Endothelial cell (in vitro differentiated cells): ENCODE measurements around the gene DAPK1. TPM values are rescaled to one million over a fixed set of nuclear protein-coding genes. Genes with fewer than 3 reads are reported as not detected.

Experiments used
- DNase-seq: peaks from one replicate; pipeline ENCODE4 v3.0.0; 2021; ENCODE audit warnings: low spot score
- H3K27ac Mint-ChIP-seq: one replicate; pipeline ENCODE4 v1.8.0; 2021; ENCODE audit warnings: mixed read lengths, inconsistent platforms; ENCODE audit not compliant: unreplicated experiment
- H3K27me3 Mint-ChIP-seq: one replicate; pipeline ENCODE4 v1.8.0; 2021; ENCODE audit warnings: mild to moderate bottlenecking, moderate library complexity, mixed read lengths, inconsistent platforms; ENCODE audit not compliant: unreplicated experiment
- H3K36me3 Mint-ChIP-seq: one replicate; pipeline ENCODE4 v1.8.0; 2021; ENCODE audit warnings: mild to moderate bottlenecking, low read depth, mixed read lengths, inconsistent platforms; ENCODE audit not compliant: unreplicated experiment
- H3K4me1 Mint-ChIP-seq: one replicate; pipeline ENCODE4 v1.8.0; 2021; ENCODE audit warnings: mild to moderate bottlenecking, mixed read lengths, inconsistent platforms; ENCODE audit not compliant: unreplicated experiment
- H3K4me3 Mint-ChIP-seq: one replicate; pipeline ENCODE4 v1.8.0; 2021; ENCODE audit warnings: mild to moderate bottlenecking, mixed read lengths, inconsistent platforms; ENCODE audit not compliant: unreplicated experiment
- H3K9me3 Mint-ChIP-seq: one replicate; pipeline ENCODE4 v1.8.0; 2021; ENCODE audit warnings: mixed read lengths, inconsistent platforms; ENCODE audit not compliant: unreplicated experiment
- CTCF ChIP-seq: fragments of 200-600 bp; sonication (generic); IDR thresholded peaks from one replicate; pipeline ENCODE4 v1.5.0; 2021; ENCODE audit warnings: antibody characterized with exemption; ENCODE audit not compliant: unreplicated experiment
- total RNA-seq: library from RNA; stranded (reverse); fragmentation: NEBNext Ultra II Directional; extraction: Animal tissue kit (Norgen Biotek cat#: 25700); gene quantifications from one replicate; pipeline ENCODE4 v1.2.1, GENCODE V29; 2021; ENCODE audit not compliant: unreplicated experiment

DAPK1 gene
- total RNA-seq, 1 donor from 2014 or later: 36.8 TPM

GRCh38 chr9:87609002-87609401, 111.3 kb downstream of the DAPK1 start:
- Mint-ChIP-seq H3K4me3 (no peak overlapping the region), H3K4me1 (peaks cover 18% of the 10 kb centered on the region), H3K27ac (no peak overlapping the region), H3K27me3 (peaks cover 9% of the 10 kb centered on the region), H3K9me3 (no peaks in the 10 kb centered on the region), H3K36me3 (peaks cover 11% of the 10 kb centered on the region)
- DNase-seq: no peak
- no peak for TF ChIP-seq CTCF

DNA sequence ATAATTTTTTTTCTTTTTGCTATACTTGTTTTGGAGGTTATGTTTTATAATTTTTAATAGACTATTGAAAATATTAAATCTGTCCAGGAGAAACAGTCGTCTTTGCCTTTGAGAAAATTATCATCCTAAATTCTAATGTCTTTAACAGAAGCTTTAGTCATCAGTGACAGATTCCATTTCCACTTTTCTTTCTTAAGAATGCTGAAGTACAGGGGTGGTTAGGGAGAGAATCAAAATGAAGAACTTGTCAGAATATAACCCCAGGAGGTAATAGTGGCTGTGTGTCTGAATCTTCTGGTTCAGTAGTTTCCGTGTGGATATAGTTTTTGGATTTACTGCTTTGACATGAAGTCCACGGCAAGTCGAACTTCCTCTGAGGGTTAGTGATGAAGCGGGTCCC, 111.8 kb downstream of the DAPK1 start:
- no peak for TF ChIP-seq CTCF
- peaks cover 11% of the 10 kb centered on the region for H3K36me3 Mint-ChIP-seq
- no peaks in the 10 kb centered on the region for H3K9me3 Mint-ChIP-seq
- no peak overlapping the region for H3K4me3 Mint-ChIP-seq
- DNase-seq: no peak
- H3K27me3 Mint-ChIP-seq: peaks cover 7% of the 10 kb centered on the region
- H3K27ac Mint-ChIP-seq: no peak overlapping the region
- peaks cover 23% of the 10 kb centered on the region for H3K4me1 Mint-ChIP-seq

- TF ChIP-seq CTCF: no peak
- no peak for DNase-seq
- no peak overlapping the region for H3K27ac Mint-ChIP-seq
Observed at GRCh38 chr9:87610200-87611155, 112.8 kb downstream of the DAPK1 start.

GRCh38 chr9:87611776-87612175, 114.1 kb downstream of the DAPK1 start:
- no peak for TF ChIP-seq CTCF
- H3K9me3 Mint-ChIP-seq: no peaks in the 10 kb centered on the region
- no peak for DNase-seq
- no peak overlapping the region for H3K27ac Mint-ChIP-seq
- peaks cover 24% of the 10 kb centered on the region for H3K4me1 Mint-ChIP-seq
- H3K36me3 Mint-ChIP-seq: peaks cover 11% of the 10 kb centered on the region
- no peak overlapping the region for H3K4me3 Mint-ChIP-seq
- peaks cover 4% of the 10 kb centered on the region for H3K27me3 Mint-ChIP-seq

More at GRCh38 chr9:87610200-87611155, 112.8 kb downstream of the DAPK1 start:
- H3K4me1 Mint-ChIP-seq: peaks cover 26% of the 10 kb centered on the region
- H3K36me3 Mint-ChIP-seq: peaks cover 11% of the 10 kb centered on the region
- H3K9me3 Mint-ChIP-seq: no peaks in the 10 kb centered on the region
- H3K27me3 Mint-ChIP-seq: peaks cover 5% of the 10 kb centered on the region
- no peak overlapping the region for H3K4me3 Mint-ChIP-seq

- Mint-ChIP-seq H3K36me3 (peaks cover 6% of the 10 kb centered on the region), H3K4me1 (peaks cover 22% of the 10 kb centered on the region), H3K9me3 (no peaks in the 10 kb centered on the region), H3K27me3 (peaks cover 4% of the 10 kb centered on the region), H3K4me3 (no peak overlapping the region), H3K27ac (no peak overlapping the region)
- DNase-seq: no peak
- TF ChIP-seq CTCF: no peak
Observed at GRCh38 chr9:87612536-87612935, 114.9 kb downstream of the DAPK1 start.
